Mesendoderm (in vitro differentiated cells): Measurements from ENCODE around the gene NOX3.

Source experiments
- DNase-seq: peaks from one replicate; pipeline ENCODE4 v3.0.0; 2013
- H2AK5ac ChIP-seq: 2 replicates; pipeline ENCODE4 v1.6.1; 2013; ENCODE audit warnings: low read length, inconsistent platforms
- H2BK120ac ChIP-seq: 2 replicates; pipeline ENCODE4 v1.6.1; 2013; ENCODE audit warnings: low read depth, mild to moderate bottlenecking, low read length, moderate library complexity, mixed read lengths
- H2BK15ac ChIP-seq: replicated peaks from 2 replicates; pipeline ENCODE4 v1.6.1; 2013; ENCODE audit warnings: low read depth, mild to moderate bottlenecking, moderate library complexity
- H2BK5ac ChIP-seq: 2 replicates; pipeline ENCODE4 v1.6.1; 2013; ENCODE audit warnings: low read length, inconsistent platforms
- H3K18ac ChIP-seq: 2 replicates; pipeline ENCODE4 v1.6.1; 2013; ENCODE audit warnings: mild to moderate bottlenecking, low read length, mixed read lengths
- H3K23ac ChIP-seq: one replicate; pipeline ENCODE4 v1.6.1; 2013; ENCODE audit warnings: low read length
- H3K27ac ChIP-seq: 2 replicates; pipeline ENCODE4 v1.5.1; 2013; ENCODE audit warnings: low read depth, mild to moderate bottlenecking, inconsistent platforms, low read length, moderate library complexity
- H3K27me3 ChIP-seq: 2 replicates; pipeline ENCODE4 v1.6.1; 2013; ENCODE audit warnings: low read length, control low read depth, mild to moderate bottlenecking, inconsistent platforms; ENCODE audit not compliant: insufficient read depth, poor library complexity
- H3K36me3 ChIP-seq: 2 replicates; pipeline ENCODE4 v1.6.1; 2013; ENCODE audit warnings: low read length, inconsistent platforms; ENCODE audit not compliant: control insufficient read depth, insufficient read depth
- H3K4ac ChIP-seq: one replicate; pipeline ENCODE4 v1.6.1; 2013; ENCODE audit warnings: low read depth, mild to moderate bottlenecking, low read length, moderate library complexity
- H3K4me1 ChIP-seq: 2 replicates; pipeline ENCODE4 v1.6.1; 2013; ENCODE audit warnings: low read depth, low read length, inconsistent platforms; ENCODE audit not compliant: control insufficient read depth
- H3K4me2 ChIP-seq: 2 replicates; pipeline ENCODE4 v1.6.1; 2013; ENCODE audit warnings: low read length
- H3K4me3 ChIP-seq: 2 replicates; pipeline ENCODE4 v1.5.1; 2013; ENCODE audit warnings: mild to moderate bottlenecking, low read length
- H3K56ac ChIP-seq: one replicate; pipeline ENCODE4 v1.6.1; 2013; ENCODE audit warnings: low read length
- H3K79me1 ChIP-seq: 2 replicates; pipeline ENCODE4 v1.6.1; 2013; ENCODE audit warnings: low read length, inconsistent platforms
- H3K79me2 ChIP-seq: 2 replicates; pipeline ENCODE4 v1.6.1; 2013; ENCODE audit warnings: mild to moderate bottlenecking, low read length; ENCODE audit not compliant: control insufficient read depth, insufficient read depth
- H3K9ac ChIP-seq: 2 replicates; pipeline ENCODE4 v1.6.1; 2013; ENCODE audit warnings: low read length, inconsistent platforms
- H4K5ac ChIP-seq: one replicate; pipeline ENCODE4 v1.6.1; 2013; ENCODE audit warnings: low read length
- H4K8ac ChIP-seq: one replicate; pipeline ENCODE4 v1.6.1; 2013; ENCODE audit warnings: low read depth, mild to moderate bottlenecking, control low read depth, low read length, moderate library complexity
- WGBS: extraction: QIAGEN DNeasy Blood & Tissue Kit; methylation state at CpG from one replicate; pipeline ENCODE4 v1.1.7; 2013; ENCODE audit warnings: low lambda C conversion rate, missing lambda C conversion rate; ENCODE audit not compliant: insufficient coverage; ENCODE audit errors: extremely low coverage; 5-methylcytosine and 5-hydroxymethylcytosine counted together

Gene NOX3

GRCh38 chr6:155495011-155495768 lies 39.6 kb upstream of the NOX3 start:
- no CpG with 5 or more reads among the region's 11 CpGs for WGBS
- H3K23ac ChIP-seq: no peak overlapping the region
- no peaks in the 10 kb centered on the region for H3K4me1 ChIP-seq
- H3K79me1 ChIP-seq: no peaks in the 10 kb centered on the region
- no peaks in the 10 kb centered on the region for H3K27me3 ChIP-seq
- H3K18ac ChIP-seq: no peak overlapping the region
- no peak overlapping the region for H3K27ac ChIP-seq
- no peak overlapping the region for H3K4me3 ChIP-seq
- no peaks in the 10 kb centered on the region for H3K36me3 ChIP-seq
- no peak overlapping the region for H3K4ac ChIP-seq
- H3K79me2 ChIP-seq: no peaks in the 10 kb centered on the region
- H3K4me2 ChIP-seq: no peak overlapping the region
- H2BK15ac ChIP-seq: no peak overlapping the region
- no peak overlapping the region for H4K8ac ChIP-seq
- H3K9ac ChIP-seq: no peak overlapping the region
- DNase-seq: peak; percentile 87
- peak overlapping the region; percentile 62 for H3K56ac ChIP-seq
- no peak overlapping the region for H2BK120ac ChIP-seq
- H2AK5ac ChIP-seq: no peak overlapping the region
- H4K5ac ChIP-seq: no peak overlapping the region
- H2BK5ac ChIP-seq: no peak overlapping the region

- WGBS: no CpG with 5 or more reads among the region's 4 CpGs
- no peak overlapping the region for H4K8ac ChIP-seq
- DNase-seq: peak; percentile 91
Observed at GRCh38 chr6:155493694-155494143, 38.1 kb upstream of the NOX3 start.

GRCh38 chr6:155493026-155493693 lies 37.5 kb upstream of the NOX3 start:
- Histone ChIP-seq H3K56ac (no peak overlapping the region), H2AK5ac (no peak overlapping the region), H3K23ac (no peak overlapping the region), H3K4ac (peak overlapping the region; percentile 12), H3K4me1 (no peaks in the 10 kb centered on the region), H2BK15ac (no peak overlapping the region), H2BK120ac (no peak overlapping the region), H3K27me3 (no peaks in the 10 kb centered on the region), H3K4me3 (no peak overlapping the region), H2BK5ac (no peak overlapping the region), H4K8ac (no peak overlapping the region), H3K18ac (peak overlapping the region; percentile 60), H3K79me1 (no peaks in the 10 kb centered on the region), H3K4me2 (no peak overlapping the region), H3K79me2 (no peaks in the 10 kb centered on the region), H3K9ac (no peak overlapping the region), H3K36me3 (no peaks in the 10 kb centered on the region), H3K27ac (no peak overlapping the region), H4K5ac (no peak overlapping the region)
- WGBS: no CpG with 5 or more reads among the region's 3 CpGs
- DNase-seq: no peak

More at GRCh38 chr6:155493694-155494143, 38.1 kb upstream of the NOX3 start:
- H3K4me1 ChIP-seq: no peaks in the 10 kb centered on the region
- H3K18ac ChIP-seq: no peak overlapping the region
- no peak overlapping the region for H2BK15ac ChIP-seq
- no peak overlapping the region for H2AK5ac ChIP-seq
- no peaks in the 10 kb centered on the region for H3K79me2 ChIP-seq
- H4K5ac ChIP-seq: no peak overlapping the region
- no peak overlapping the region for H3K4ac ChIP-seq
- no peak overlapping the region for H3K4me2 ChIP-seq
- no peak overlapping the region for H3K4me3 ChIP-seq
- no peaks in the 10 kb centered on the region for H3K79me1 ChIP-seq
- no peak overlapping the region for H3K9ac ChIP-seq
- no peak overlapping the region for H3K23ac ChIP-seq
- H3K27ac ChIP-seq: no peak overlapping the region
- H3K27me3 ChIP-seq: no peaks in the 10 kb centered on the region
- H3K36me3 ChIP-seq: no peaks in the 10 kb centered on the region
- H2BK5ac ChIP-seq: no peak overlapping the region
- H3K56ac ChIP-seq: no peak overlapping the region
- no peak overlapping the region for H2BK120ac ChIP-seq

- no peak overlapping the region for H3K9ac ChIP-seq
- no peak overlapping the region for H3K4ac ChIP-seq
- no peak overlapping the region for H2BK120ac ChIP-seq
- H3K4me2 ChIP-seq: no peak overlapping the region
- WGBS: no CpG with 5 or more reads among the region's 2 CpGs
- H3K4me3 ChIP-seq: no peak overlapping the region
- no peak overlapping the region for H2AK5ac ChIP-seq
- no peak overlapping the region for H3K27ac ChIP-seq
- H2BK5ac ChIP-seq: no peak overlapping the region
- DNase-seq: no peak
- no peaks in the 10 kb centered on the region for H3K79me1 ChIP-seq
- H3K18ac ChIP-seq: no peak overlapping the region
- no peak overlapping the region for H2BK15ac ChIP-seq
- H3K36me3 ChIP-seq: no peaks in the 10 kb centered on the region
- no peaks in the 10 kb centered on the region for H3K27me3 ChIP-seq
- H3K79me2 ChIP-seq: no peaks in the 10 kb centered on the region
- no peak overlapping the region for H4K5ac ChIP-seq
- no peak overlapping the region for H3K23ac ChIP-seq
- no peak overlapping the region for H4K8ac ChIP-seq
- no peaks in the 10 kb centered on the region for H3K4me1 ChIP-seq
- H3K56ac ChIP-seq: no peak overlapping the region
Observed at GRCh38 chr6:155492061-155492735, 36.6 kb upstream of the NOX3 start.

- H2BK120ac ChIP-seq: no peak overlapping the region
- no peak overlapping the region for H4K5ac ChIP-seq
- H3K27me3 ChIP-seq: no peaks in the 10 kb centered on the region
- no peaks in the 10 kb centered on the region for H3K79me2 ChIP-seq
- H2AK5ac ChIP-seq: no peak overlapping the region
- no peak overlapping the region for H2BK5ac ChIP-seq
- no peaks in the 10 kb centered on the region for H3K36me3 ChIP-seq
- H3K4me2 ChIP-seq: no peak overlapping the region
- no peak overlapping the region for H3K27ac ChIP-seq
- H3K79me1 ChIP-seq: no peaks in the 10 kb centered on the region
- no peak overlapping the region for H3K18ac ChIP-seq
- no peak overlapping the region for H3K9ac ChIP-seq
- no peak overlapping the region for H3K4me3 ChIP-seq
- no peak overlapping the region for H3K56ac ChIP-seq
- no peak overlapping the region for H3K23ac ChIP-seq
- no peak overlapping the region for H4K8ac ChIP-seq
- no peak for DNase-seq
- no peaks in the 10 kb centered on the region for H3K4me1 ChIP-seq
- H3K4ac ChIP-seq: no peak overlapping the region
- WGBS: no CpG with 5 or more reads among the region's 1 CpG
- H2BK15ac ChIP-seq: no peak overlapping the region
Observed at GRCh38 chr6:155491421-155491820, 35.8 kb upstream of the NOX3 start.
